Measurements from ENCODE around the gene NSUN3.
A peak's percentile ranks its signal among the peaks of the same experiment; 100 is the strongest.

The NSUN3 gene

DNA sequence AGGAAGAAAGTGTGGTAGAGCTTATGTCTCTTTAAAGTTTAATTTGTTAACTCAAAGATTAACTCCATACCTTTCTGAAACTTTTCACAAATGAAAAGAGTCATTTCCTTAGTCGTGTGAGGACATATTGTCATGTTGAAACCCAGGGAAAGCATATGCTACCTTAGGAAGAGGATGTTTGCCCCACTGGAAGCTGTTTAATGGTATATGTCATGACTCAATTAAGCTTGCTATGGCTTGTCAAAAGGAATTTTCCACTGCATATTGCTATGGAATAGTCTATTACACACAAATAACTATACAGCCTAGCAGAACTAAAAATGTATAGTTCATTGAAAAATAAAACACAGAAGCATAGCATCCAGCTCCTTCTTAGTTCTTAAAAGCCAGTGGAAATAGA is 69.9 kb downstream of the NSUN3 start:
- DNase-seq, result no peak

DNA sequence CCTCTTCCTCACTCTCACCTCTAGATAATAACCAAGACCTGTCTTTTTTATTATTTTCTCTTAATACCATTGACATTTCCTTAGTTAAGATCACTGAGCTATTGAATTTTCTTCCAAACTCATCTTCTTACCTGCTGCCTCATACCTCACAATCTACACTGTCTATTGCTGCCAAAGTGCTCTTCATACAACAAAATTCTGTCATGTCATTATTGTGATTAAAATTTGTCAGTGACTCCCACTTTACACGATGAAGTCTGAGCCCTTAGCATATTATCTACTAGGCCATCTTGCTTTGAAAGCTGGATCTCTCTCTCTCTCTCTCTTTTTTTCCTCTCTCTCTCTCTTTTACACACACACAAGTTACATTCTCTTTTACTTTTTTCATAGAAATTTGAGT is 73.3 kb downstream of the NSUN3 start:
- no peak for DNase-seq

DNA sequence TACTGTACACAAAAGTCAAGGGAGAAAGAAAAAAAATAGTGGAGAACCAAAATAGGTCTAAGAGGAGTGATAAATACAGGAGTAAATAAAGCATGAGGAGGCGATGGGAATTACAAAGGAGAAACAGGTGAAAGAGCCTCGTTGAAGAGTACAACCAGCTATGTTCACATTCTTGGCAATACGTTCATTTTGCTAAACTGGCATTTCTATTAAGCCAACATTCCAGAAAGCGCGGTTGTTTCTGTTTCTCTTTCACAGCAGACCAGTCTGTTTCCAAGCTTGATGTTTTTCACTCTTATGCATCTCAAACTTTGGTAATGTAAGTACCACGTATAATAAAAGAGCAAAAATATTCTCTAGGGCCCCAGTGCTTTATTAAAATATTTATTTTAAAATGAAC is 74.5 kb downstream of the NSUN3 start:
- DNase-seq, result no peak

DNA sequence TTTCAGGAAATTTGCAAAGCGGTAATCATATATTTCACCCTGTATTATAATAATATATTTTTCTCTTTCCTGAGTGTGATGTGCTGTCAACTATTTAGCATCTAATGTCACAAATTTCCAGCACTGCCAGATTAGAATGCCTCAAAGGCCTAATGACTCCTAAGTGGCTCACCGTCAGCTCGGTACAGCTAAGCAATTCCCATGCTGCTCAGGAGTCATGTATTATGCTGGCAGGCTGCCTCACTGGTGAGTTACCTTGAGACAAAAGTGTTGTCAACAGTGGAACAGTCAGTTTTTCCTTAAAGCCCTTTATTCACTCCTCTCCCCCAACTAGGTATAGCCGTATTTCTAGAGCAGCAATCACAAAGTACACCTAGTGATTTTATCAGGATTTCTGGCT is 83.6 kb downstream of the NSUN3 start:
- peak; percentile 64 for DNase-seq

DNA sequence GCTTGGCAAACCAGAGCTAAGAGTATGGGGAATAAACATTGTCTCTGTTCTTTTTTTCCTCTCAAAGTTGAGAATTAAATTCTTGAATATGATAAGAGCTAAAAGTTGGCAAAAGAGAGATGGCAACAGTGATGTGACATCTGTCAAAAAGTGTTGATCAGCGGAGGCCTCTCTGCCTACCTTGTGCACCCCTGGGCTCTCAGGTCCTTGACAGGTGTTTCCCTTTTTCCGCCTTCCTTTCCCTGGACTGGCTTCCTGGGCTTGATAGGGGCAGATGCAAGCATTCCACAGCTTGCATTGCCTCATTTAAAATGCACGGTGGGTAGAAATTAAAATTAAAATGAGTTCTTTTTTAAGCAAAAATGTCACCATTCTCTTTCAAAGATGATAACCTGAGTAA is 84.2 kb downstream of the NSUN3 start:
- DNase-seq, result no peak

DNA sequence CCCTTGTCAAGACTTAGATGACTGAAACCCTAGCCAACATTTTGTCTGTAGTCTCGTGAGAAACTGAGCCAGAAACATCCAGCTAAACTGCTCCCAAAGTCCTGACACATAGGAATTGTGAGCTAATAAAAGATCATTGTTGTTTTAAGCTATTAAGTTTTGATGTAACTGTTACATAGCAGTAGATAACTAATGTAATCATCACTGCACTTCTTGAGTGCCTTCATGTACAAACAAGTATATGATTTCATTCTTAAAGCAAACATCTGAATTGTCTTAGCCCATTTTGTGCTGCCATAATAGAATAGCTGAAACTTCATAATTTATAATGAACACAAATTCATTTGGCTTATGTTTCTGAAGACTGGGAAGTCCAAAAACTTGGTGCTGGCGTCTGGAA is 87.3 kb downstream of the NSUN3 start:
- DNase-seq, result no peak

DNA sequence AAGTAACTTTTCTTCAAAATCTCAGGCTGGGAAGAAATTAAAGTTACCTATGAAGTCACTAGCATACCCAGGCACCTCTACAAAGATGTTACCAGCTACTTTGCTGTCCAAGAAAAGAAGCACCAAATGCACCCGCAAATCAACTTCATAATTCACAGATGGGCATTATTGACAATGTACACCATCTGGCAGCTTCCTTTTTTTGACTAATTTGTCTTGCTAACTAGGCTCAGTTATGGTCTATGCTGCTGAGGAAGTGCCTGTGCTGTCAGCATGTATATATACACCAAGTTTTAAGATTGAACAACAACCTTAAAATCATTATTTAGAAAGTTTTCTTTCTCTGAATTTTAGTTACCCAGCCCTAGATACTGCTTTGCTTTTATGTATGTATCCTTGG is 93.8 kb downstream of the NSUN3 start:
- DNase-seq, result peak; percentile 28

DNA sequence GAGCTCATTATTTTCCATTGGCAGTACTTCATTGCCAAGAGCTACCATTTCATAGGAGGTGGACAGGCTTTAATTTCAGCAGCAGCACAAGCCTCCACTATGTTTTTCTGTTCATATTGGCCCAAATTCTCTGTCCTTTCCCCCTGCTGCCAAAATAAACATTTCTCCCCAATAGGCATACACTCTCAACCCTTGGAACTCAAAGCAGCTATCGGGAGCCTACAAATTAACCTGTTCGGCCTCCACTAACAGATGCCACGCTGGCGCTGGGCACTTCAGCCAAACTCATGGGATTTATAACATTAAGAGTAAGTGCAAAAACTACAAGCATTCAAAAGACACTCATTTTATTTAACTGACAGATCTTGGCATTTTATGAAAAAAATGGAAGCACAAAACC is 95.7 kb downstream of the NSUN3 start:
- no peak for DNase-seq

DNA sequence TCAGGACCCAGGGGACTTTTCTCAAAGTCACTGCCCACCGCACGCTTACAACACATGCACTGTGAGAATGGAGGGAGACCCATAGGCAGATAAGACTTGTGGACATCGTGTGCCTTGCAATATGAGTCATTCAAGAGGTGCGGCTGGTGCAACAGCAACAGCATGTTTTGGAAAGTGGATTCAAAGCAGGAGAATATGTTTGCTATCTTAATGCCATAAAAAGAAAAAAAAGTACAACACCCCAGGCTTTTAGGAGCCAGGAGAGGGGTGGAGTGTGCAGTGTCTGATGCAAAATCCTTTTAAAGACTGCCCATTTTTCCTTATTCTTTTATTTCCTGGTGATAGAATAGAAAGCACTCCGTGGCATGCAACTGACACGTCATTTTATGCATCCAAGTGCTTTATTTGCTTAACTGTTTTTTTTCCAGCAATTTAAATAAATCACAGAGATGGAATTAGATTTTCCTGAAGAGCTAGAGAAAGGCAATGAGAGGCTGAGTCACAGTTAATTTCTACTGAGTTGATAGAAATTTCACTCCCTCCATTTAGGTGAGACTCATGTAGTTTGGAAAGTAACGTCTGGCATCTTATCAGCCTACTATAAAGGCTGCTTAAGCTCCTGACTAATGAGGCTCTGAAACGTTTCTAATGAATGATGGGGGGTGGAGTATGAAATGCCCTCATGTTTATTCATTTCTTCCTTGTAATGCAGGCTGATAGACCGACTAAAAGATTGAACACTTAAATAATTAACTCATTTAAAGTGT is 96.4 kb downstream of the NSUN3 start:
- DNase-seq, result peak; percentile 12

DNA sequence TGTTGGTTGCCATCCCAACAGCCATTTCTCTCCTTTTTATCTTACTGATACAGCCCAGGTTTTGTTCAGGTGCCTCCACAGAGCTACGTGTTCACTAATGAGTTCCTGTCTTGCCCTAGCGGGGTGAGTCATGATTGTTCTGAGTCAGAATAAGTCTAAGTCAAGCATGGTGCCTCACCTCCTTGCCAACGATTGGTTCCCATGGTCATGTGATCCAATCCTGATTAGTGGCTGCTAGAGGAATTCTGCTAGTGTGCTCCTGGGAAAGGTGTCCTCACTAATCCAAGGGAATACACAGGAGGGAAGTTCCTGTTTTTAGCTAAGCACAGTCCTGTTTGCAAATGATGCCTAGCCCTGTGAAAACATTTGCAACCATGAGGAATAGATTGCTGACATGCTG is 99.8 kb downstream of the NSUN3 start:
- peak; percentile 18 for DNase-seq

DNA sequence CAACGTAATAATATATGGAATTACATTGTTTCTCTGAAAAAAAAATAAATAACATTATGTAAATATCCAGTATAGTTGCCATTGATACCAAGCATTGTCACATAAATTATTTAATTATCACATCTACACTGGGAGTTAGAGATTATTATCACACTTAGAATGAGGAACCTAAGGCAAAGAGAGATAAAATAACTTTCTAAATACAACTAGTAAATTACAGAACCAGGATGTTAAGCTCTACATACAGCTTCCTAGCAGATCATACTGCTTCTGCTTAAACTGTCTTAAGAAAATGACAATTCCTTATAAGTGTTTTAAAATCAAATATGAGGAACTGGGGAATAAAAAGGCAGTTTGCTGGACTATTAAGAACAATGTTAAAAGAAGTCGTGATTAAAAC is 104.5 kb downstream of the NSUN3 start:
- no peak for DNase-seq

DNA sequence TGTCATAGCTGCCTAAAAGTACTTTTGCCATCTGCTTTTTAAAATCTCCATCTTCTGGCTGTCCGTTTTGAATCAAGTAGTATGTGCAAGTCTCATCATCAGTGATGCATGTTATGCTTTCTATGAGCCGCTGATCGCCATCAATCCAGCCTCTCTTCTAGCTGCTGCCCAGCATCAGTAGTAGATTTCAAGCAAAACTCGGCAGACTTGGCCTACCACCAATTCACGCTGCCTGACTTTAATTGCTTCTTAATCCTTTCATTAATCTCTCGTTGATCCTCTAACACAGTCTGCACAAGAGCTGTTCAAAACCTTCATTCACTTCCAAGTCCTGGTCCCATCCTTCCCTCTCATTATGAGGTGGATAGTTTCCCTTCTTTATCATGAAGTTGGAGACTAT is 104.9 kb downstream of the NSUN3 start:
- peak; percentile 97 for DNase-seq

DNA sequence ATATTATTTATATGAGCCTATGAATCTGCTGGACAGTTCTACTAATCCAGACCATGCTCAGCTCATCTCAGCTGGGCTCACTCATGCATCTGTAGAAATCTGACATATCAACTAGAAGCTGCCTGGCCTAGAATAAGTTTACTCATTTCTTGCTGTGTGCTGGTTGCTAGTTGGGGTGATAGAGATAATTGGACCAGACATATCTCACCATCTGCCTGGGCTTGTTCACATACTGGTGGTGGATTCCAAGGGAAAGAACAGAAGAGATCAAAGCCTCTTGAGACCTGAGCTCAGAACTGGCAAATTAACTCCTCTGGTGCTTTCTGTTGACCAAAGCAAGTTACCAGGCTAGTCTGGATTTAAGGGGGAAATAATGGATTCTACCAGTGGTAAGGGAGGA is 109.1 kb downstream of the NSUN3 start:
- DNase-seq, result peak; percentile 38

DNA sequence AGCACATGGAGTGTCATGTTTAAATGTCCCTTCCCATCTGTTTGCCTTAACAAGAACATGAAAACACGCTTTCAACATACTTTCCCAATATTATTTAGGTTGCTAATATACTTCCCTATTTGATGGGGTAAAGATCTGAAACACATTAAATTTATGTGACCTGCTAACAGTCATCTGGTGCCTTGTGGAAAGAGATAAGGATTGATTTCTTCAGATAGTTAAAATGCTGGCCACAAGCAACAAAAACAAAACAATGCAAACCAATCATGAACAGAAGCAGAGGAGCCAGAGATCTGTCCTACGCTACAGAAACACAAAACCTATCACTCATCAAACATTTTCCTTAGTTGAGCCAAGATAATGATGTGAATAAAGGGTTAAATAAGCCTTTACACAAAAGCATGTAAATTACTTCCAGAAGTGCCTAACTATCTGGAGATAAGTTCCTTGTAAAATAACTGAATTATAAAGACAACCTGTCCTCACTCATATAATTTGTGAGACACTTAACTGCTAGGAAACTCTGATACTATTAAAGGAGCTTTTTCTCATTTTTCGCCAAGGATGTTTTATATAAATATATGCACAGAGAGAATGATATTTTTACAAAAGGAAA is 109.9 kb downstream of the NSUN3 start:
- no peak for DNase-seq

DNA sequence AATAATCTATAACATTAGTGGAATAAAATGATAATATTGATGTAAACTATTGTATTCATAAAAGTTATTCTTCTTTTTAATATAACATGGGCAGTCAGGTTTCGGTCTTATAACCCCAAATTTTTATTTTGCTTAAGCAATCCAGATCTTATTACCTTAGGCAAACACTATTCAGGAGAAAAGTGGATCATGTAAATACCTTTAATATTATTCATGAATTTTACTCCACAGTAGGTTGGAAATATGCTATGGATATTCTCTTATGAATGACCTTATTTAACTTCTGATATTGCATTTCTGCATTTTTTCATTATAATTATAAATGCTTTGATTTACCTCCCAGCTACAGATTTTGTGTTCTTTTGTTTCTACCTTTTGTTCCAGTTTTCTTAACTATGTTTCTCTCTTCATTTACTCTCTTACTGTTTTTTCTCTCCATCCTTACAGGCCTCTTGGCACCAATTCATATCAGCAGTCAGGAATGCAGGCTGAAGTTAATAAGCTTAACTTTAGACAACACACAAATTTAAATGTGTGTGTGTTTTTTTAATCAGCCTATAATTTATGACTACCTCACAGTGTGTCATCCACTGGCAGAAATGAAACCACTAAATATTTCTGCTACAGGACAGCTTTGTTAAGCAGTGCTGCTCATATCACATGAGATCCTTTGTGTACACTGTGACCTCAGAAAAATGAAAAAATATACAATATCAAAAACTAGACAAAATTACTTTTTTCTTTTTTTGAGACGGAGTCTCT is 111.0 kb downstream of the NSUN3 start:
- DNase-seq, result peak; percentile 46

DNA sequence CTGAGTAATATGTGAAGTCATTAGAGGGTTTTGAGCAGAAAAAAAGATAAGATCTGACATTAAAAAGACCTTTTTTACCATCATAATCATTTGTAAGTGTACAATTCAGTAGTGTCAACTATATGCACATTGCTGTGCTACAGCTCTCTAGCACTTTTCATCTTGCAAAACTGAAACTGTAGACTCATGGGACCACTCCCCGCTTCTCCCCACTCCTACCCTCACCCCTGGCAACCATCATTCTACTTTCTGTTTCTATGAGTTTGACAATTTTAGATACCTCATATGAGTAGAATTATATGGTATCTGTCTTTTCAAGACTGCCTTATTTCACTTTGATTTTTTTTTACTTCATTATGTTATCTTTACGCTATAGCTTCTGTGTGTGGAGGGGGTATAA is 112.8 kb downstream of the NSUN3 start:
- DNase-seq, result no peak

DNA sequence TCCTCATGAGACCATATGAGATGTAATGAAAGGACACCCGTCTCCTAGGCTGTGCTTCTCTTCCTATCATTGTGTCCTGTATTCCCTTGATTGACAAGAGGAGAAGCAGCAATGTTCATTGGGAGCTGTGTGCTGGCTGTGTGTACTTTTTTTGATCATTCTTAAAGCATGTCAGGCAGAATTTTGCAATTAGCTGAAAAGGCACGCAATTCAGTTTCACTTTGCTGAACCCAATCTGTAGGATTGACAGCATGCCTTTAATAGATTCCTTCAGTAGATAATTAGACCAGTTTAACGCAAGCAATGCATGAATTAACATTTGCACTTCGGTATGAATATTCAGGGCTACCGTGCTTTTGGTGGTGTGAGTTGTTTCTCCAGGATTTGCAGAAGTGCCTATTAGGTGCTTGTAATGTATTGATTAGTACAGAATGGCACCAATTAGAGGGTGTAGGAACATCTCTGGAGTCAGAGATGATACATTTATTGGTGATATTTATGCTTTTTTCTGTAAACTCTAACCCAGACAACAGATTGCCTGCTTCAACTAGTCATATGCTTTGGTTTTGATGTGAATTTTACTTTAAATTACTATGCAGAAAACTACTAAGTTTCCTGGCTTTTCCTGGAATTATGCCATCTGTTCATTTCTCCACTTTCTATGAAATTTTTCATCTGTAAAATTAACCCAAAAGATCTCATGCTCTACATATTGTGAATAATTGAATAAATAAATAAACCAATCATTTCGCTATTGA is 114.3 kb downstream of the NSUN3 start:
- DNase-seq, result peak; percentile 25
